C4-2B (cell line): ENCODE data around the gene NUCB1.

Experiments
- CTCF ChIP-seq: fragments of 450-650 bp; conservative IDR thresholded peaks from 2 replicates; pipeline ENCODE4 v1.5.1; 2017; ENCODE audit warnings: mild to moderate bottlenecking
- ZFX ChIP-seq: fragments of 450-650 bp; IDR thresholded peaks from 2 replicates; pipeline ENCODE4 v1.6.1; 2017

GRCh38 chr19:48887861-48888612, 12.1 kb upstream of the NUCB1 start:
- TF ChIP-seq CTCF: no peak
- no peak for TF ChIP-seq ZFX
